SH-SY5Y (cell line): ENCODE measurements around the gene VPS8.

ENCODE experiments used
- GATA2 ChIP-seq: IDR thresholded peaks from 2 replicates; pipeline ENCODE4 v1.6.1; 2011; ENCODE audit warnings: mild to moderate bottlenecking, low read depth, low read length
- GATA3 ChIP-seq: IDR thresholded peaks from 2 replicates; pipeline ENCODE4 v1.6.1; 2011; ENCODE audit warnings: low read depth, mild to moderate bottlenecking, low read length, moderate library complexity

GRCh38 chr3:184772667-184773272 lies 39.2 kb upstream of the VPS8 start:
- no peak for TF ChIP-seq GATA2
- TF ChIP-seq GATA3, result no peak
